H1 (cell line): Measurements from ENCODE around the gene TWSG1.

Source experiments
- CTCF ChIP-seq, 3 experiments: IDR thresholded peaks; 1 replicate in 2 of 3; 2 replicates in 1 of 3; pipeline versions ENCODE4 v1.5.1 to v1.6.1; 2011; ENCODE audit warnings: low read length in 3 of 3, mild to moderate bottlenecking in 3 of 3, inconsistent platforms in 2 of 3, low read depth in 1 of 3, moderate library complexity in 1 of 3; ENCODE audit not compliant: insufficient read depth in 1 of 3; ENCODE audit errors: control extremely low read depth in 1 of 3
- POLR2A ChIP-seq, 2 experiments: IDR thresholded peaks; 1 replicate in 1 of 2; 2 replicates in 1 of 2; pipeline ENCODE4 v1.6.1; 2011; ENCODE audit warnings: low read depth in 2 of 2, low read length in 2 of 2, mild to moderate bottlenecking in 2 of 2; ENCODE audit errors: control extremely low read depth in 1 of 2

- TF ChIP-seq POLR2A (IDR thresholded peaks at IDR 0.05; ENCODE audit: control extremely low read depth in 1 of 2, low read depth in 2 of 2, low read length in 2 of 2) (no peak), CTCF (IDR thresholded peaks at IDR 0.05; ENCODE audit: control extremely low read depth in 1 of 3, insufficient read depth in 1 of 3, low read depth in 1 of 3, low read length in 3 of 3) (no peak)
Observed at GRCh38 chr18:9329471-9329870, 5.1 kb upstream of the TWSG1 start.
